Right atrium auricular region (tissue), 2 donors: ENCODE results near the gene BICD1. TPM values are rescaled to one million over a fixed set of nuclear protein-coding genes. Genes with fewer than 3 reads are reported as not detected.

Source experiments
- DNase-seq: peaks from one replicate; pipeline ENCODE4 v3.0.0-alpha.2; 2019; ENCODE audit warnings: low spot score
- H3K27ac ChIP-seq, 2 donors: fragments of 200-600 bp; sonication (generic); 1 replicate in 1 of 2; 2 replicates in 1 of 2; pipeline ENCODE4 v1.5.1; 2016 to 2019
- H3K27me3 ChIP-seq, 2 donors: fragments of 200-600 bp; sonication (generic); one replicate each; pipeline versions ENCODE4 v1.5.1 to v1.6.0; 2017 to 2019
- H3K36me3 ChIP-seq: fragments of 200-600 bp; sonication (generic); one replicate; pipeline ENCODE4 v1.5.1; 2016
- H3K4me1 ChIP-seq, 2 donors: fragments of 200-600 bp; sonication (generic); one replicate each; pipeline versions ENCODE4 v1.5.1 to v1.6.0; 2017 to 2019
- H3K4me3 ChIP-seq, 2 donors: fragments of 200-600 bp; sonication (generic); 1 replicate in 1 of 2; 2 replicates in 1 of 2; pipeline ENCODE4 v1.5.1; 2017 to 2019; ENCODE audit warnings: mild to moderate bottlenecking in 1 of 2, moderate library complexity in 1 of 2
- H3K9me3 ChIP-seq, 2 donors: fragments of 200-600 bp; sonication (generic); one replicate each; pipeline ENCODE4 v1.5.1; 2019
- CTCF ChIP-seq, 2 donors: fragments of 200-600 bp; sonication (generic); IDR thresholded peaks; one replicate each; pipeline ENCODE4 v1.5.1; 2019; ENCODE audit warnings: antibody characterized with exemption in 2 of 2
- total RNA-seq, 2 donors: library from RNA; depleted of rRNA; stranded (reverse); fragments of >200 nt; gene quantifications; one replicate each; pipeline ENCODE4 v1.1.0, GENCODE V29; 2016

BICD1 gene
- total RNA-seq, 2 donors from 2014 or later, result 3.3 to 6.6 TPM

GRCh38 chr12:32312049-32312670, 205.5 kb downstream of the BICD1 start:
- no peak for DNase-seq
- Histone ChIP-seq H3K27ac (no peak overlapping the region), H3K4me3 (no peak overlapping the region), H3K4me1 (peaks cover 0 to 6% of the 10 kb centered on the region in 2 donors), H3K36me3 (no peaks in the 10 kb centered on the region), H3K9me3 (no peaks in the 10 kb centered on the region), H3K27me3 (no peaks in the 10 kb centered on the region)
- peak; percentile 22 to 70 for TF ChIP-seq CTCF (IDR thresholded peaks at IDR 0.05)

GRCh38 chr12:32322354-32322753, 215.7 kb downstream of the BICD1 start:
- no peaks in the 10 kb centered on the region for H3K27me3 ChIP-seq
- H3K36me3 ChIP-seq, result no peaks in the 10 kb centered on the region
- no peak for DNase-seq
- no peaks in the 10 kb centered on the region for H3K9me3 ChIP-seq
- H3K4me1 ChIP-seq, result no peaks in the 10 kb centered on the region
- no peak overlapping the region for H3K27ac ChIP-seq
- no peak overlapping the region for H3K4me3 ChIP-seq
- TF ChIP-seq CTCF (IDR thresholded peaks at IDR 0.05), result no peak

GRCh38 chr12:32331133-32331532, 224.5 kb downstream of the BICD1 start:
- H3K4me3 ChIP-seq, result no peak overlapping the region
- H3K36me3 ChIP-seq, result peaks cover 11% of the 10 kb centered on the region
- no peaks in the 10 kb centered on the region for H3K27me3 ChIP-seq
- no peak overlapping the region for H3K27ac ChIP-seq
- TF ChIP-seq CTCF (IDR thresholded peaks at IDR 0.05), result no peak
- H3K9me3 ChIP-seq, result no peaks in the 10 kb centered on the region
- DNase-seq, result no peak
- H3K4me1 ChIP-seq, result peaks cover 0 to 10% of the 10 kb centered on the region in 2 donors

- Histone ChIP-seq H3K36me3 (peaks cover 11% of the 10 kb centered on the region), H3K27me3 (no peaks in the 10 kb centered on the region), H3K4me1 (peaks cover 0 to 10% of the 10 kb centered on the region in 2 donors), H3K9me3 (no peaks in the 10 kb centered on the region), H3K27ac (no peak overlapping the region), H3K4me3 (no peak overlapping the region)
- DNase-seq, result no peak
- TF ChIP-seq CTCF (IDR thresholded peaks at IDR 0.05), result no peak
Measured at GRCh38 chr12:32332446-32332845, 225.8 kb downstream of the BICD1 start.

- H3K27me3 ChIP-seq, result no peaks in the 10 kb centered on the region
- DNase-seq, result no peak
- peaks cover 0 to 10% of the 10 kb centered on the region in 2 donors for H3K4me1 ChIP-seq
- no peak overlapping the region for H3K4me3 ChIP-seq
- no peaks in the 10 kb centered on the region for H3K36me3 ChIP-seq
- no peak overlapping the region for H3K27ac ChIP-seq
- no peaks in the 10 kb centered on the region for H3K9me3 ChIP-seq
- TF ChIP-seq CTCF (IDR thresholded peaks at IDR 0.05), result no peak
Measured at GRCh38 chr12:32334371-32334777, 227.7 kb downstream of the BICD1 start.

- Histone ChIP-seq H3K9me3 (no peaks in the 10 kb centered on the region), H3K4me3 (no peak overlapping the region), H3K4me1 (peaks cover 0 to 10% of the 10 kb centered on the region in 2 donors), H3K36me3 (no peaks in the 10 kb centered on the region), H3K27me3 (no peaks in the 10 kb centered on the region), H3K27ac (no peak overlapping the region)
- TF ChIP-seq CTCF (IDR thresholded peaks at IDR 0.05), result no peak
- DNase-seq, result no peak
Measured at GRCh38 chr12:32336261-32336660, 229.6 kb downstream of the BICD1 start.
